Endometrial microvascular endothelial cells (primary cell): ENCODE measurements around the gene NEURL1. TPM values are rescaled to one million over a fixed set of nuclear protein-coding genes. Genes with fewer than 3 reads are reported as not detected.
"Not testable (repeated sequence)": the region's sequence is repeated elsewhere in the genome, so short reads cannot be mapped to it uniquely, and the experiment has no call there.

Experiments used
- in situ Hi-C: cut with HindIII; loops from 2 replicates; pipeline ENCODE4 v1.10.0; 2017; ENCODE audit warnings: low sequenced_read_pairs, low pct_unique_long_range_greater_than_20kb; ENCODE audit errors: inconsistent ontology term
- total RNA-seq: library from RNA; depleted of rRNA; stranded (reverse); fragments of >200 nt; gene quantifications from one replicate; pipeline ENCODE4 v1.2.3, GENCODE V29; 2015; ENCODE audit errors: inconsistent ontology term

NEURL1 gene
- total RNA-seq, 1 donor from 2014 or later = not detected

DNA sequence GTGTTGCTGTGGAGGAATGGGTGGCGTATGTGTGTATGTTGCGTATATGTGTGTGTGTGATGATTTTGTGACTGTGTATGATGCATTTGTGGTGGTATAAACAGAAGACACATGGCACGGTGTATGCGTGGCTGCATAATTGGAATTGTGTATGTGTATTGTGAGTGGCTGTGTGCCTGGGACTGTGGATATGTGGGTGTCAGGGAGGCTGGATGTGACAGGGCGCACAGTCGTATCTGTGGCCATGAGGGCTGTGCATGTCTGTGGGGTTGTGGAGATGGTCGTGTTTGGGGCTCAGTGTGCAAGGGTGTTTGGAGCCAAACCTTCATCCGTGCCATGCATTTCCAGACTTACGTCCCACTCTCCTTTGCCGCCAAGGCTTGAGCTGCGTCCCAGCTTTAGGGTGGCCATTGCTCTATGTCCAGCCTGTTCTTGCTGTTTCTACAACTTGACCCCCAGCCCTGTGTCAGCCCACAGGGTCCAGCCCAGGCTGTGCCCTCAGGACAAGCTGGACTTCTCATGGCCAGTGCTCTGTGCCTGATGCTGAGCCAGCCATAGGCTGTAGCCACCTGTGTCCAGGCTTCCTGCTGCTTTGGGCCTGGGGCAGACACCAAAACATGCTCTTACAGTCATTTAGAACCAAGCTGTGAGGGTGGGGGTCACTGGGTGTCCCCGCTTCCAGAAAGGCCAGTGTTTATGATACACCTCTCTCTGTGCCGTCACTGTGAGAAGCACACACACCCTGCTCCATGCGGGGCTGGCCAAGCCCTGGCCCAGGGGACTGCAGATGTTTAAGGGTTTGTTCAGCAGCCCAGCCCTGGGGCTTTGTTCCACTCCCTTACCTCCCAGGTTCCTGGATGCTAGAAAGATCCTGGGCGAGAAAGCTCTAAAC lies 127.6 kb downstream of the NEURL1 start:
- in situ Hi-C loops = no loop called here

DNA sequence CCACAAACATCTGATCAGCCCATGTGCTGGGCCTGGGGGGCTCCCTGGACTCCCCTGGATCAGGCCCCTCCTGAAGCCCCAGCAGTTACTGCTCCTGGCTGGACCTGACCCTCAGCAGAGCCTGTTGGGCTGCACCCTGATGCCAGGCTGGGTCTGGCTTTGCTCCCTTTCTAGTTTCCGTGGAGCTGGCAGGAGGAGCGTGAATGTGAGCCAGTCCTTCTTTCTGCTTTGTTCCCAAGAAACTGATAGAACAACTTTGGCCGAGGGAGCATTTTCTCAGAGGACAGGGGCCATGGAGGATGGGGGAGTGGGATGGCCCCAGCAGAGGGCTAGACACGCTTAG lies 128.2 kb downstream of the NEURL1 start:
- in situ Hi-C loops = no loop called here

DNA sequence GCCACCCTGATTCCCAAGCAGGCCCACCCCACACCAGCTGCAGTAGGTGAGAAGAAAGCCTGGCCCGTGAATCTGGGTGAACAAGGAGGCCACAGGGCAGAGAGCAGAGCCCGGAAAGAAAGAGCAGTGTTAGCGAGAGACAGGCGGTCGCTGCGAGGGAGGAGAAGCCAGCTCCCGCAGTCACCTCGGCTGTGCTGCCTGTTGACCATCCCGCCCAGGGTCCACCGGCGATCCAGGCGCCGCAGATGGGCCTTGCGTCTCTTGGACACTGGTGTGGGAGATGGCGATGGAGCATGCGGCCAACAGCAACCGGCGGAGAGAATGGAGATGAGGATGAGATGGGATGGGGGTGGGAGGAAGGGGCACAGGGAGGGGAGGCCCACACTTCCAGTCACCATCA lies 128.8 kb downstream of the NEURL1 start:
- in situ Hi-C loops = no loop called here

DNA sequence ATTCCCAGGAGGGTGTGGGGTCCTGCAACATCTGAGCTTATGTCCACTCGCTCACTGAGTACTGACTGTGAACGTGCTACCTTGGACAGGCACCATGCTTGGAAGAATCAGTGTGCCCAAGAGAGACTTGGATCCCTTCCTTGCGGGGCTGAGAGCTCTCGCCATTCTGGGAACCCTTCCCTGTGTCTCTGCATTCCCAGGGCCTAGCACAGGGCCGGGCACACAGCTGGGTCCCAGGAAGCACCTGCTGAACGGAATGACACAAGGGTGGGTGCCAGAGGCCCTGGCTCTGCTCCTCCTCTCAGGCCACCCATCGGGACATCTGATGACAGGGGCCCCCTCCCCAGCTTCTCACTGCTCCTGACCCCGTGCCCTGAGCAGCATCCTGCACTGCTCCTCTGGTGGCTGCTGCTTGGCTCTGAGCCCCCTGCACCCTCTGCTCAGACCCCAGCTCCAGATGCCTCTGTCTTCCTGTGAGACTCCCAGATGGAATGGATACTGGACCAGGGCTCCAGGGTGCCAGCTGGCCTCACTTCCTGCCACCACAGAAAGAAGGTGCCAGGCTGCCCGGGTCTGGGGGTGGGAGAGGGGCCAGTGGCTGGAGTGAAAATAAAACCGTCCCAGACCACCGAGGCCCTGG lies 129.6 kb downstream of the NEURL1 start:
- in situ Hi-C loops = no loop called here

DNA sequence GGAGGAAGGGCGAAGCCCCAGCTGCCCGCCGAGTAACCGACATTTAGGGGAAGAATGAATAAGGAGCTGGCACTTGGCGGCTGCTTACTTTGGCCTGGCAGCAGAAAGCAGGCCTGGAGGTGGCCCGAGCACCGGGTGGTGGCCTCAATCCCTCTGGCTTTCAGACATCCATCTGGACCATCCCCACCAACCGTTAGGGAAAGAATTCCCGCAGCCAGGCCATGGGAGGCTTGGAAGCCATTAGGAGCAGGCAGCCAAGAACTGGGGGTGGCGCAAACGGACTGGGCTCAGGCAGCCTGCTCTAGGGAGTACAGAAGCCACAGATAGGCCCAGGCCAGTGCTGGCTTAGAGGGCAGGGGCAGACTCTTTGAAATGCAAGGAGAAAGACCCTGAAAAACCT lies 132.7 kb downstream of the NEURL1 start:
- in situ Hi-C loops = no loop called here

DNA sequence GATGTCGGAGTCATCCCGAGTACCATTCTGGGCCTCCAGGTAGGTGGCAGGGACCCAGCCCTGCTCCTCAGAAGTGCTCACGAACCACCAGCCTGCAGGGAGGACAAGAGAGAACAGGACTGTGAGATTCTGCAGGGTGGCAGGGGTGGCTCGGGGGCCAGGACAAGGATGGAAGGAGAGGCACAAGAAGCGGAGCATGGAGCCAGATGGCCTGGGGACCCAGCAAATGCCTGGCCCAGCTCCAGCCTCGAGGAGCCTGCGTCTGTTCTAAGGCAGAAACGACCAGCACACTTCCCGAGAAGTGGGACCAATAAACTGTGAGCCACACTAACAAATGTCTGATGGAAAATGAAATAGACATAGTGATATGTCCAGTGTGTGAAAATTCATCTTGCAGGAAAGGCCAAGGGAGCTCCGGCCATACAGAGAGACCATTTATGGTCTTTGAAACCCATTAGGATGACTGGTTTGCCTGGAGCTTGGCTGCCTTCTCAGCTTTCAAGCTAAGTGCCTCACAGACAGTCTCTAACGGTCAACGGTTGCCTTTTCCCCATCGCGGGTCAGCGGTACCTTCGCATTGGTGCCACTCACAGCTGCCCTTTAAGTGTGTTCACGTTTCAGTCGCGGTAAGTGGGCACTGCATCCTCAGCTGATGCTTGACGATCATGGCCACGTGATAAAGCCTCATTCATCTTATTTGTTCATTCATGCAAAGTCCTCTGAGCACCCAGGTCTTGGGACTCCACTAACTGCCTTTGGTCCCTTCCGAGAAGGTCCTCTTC lies 133.8 kb downstream of the NEURL1 start:
- in situ Hi-C loops = no loop called here

DNA sequence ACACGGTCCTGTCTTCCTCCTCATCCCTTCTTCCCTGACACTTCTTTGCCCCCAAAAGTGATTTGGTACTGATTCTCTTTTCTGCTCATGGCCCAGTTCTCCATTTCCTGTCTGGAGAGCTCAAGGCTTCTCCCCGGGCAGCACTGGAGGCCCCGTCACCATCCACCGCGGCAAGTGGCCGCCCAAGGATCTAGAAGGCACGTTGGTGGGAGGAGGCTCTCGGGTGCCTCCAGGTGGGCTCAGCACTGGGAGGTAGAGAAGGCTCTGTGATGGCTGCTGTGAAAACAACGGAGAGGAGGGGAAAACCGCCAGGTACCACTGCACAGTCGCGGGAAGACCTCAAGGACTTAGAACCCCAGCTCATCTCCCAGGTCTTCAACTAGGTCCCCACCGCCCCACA lies 134.4 kb downstream of the NEURL1 start:
- in situ Hi-C loops = no loop called here

DNA sequence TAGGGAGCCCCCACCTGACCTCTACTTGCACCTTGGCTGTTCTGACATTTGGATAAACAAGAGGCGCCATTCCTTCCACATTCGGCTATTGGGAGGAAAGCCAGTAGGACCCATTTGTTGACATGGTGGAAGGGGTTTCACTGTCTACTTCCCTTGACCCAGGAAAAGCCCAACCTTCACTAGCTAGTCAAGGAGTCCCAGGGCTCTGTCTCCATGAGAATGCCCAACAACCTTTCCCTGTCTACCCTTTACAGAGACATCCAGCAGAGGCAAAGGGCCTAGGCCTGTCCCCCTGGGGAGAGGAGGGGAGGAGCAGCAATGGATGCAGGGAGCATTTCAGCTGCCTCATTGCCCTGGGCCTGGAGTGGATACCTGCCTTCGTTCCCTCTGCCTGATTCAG lies 136.1 kb downstream of the NEURL1 start:
- in situ Hi-C loops = no loop called here

DNA sequence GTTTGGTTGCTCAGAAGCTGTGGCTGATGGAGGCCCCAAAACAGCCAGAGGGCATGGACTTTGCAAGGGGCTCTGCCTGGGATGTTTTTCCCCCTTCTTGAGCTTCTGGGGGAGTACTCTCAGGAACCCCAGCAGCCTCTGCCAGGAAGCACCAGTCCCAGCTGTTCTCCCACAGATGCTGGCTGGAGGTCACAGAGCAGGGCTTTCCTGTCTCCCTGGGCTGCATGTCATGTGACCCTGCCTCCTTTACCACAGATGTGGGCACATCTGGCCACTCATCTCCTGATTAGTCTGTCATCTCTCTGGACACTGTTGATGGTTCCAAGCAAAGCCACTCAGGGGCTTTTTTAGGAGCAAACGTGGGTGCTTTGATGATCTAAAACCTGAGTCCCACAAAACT lies 136.7 kb downstream of the NEURL1 start:
- in situ Hi-C loops = no loop called here

DNA sequence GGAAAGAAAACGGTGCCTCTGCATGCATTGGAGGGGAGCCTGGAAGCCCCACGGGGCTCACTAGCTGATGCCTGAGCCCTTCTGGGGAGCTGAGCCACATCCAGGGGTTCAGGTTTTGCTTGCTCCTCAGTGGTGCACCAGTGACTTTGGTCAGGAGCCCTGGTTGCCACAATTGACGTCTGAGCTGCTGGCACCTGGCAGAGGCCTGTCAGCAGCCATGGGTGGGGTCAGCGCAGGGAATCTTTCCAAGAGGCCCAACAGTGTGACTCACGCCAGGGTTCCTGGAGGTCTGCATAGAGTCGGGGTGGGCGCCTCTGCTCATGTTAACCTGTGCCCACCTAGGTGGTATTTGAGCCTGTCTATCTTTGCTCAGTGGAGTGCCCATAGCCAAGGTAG lies 138.7 kb downstream of the NEURL1 start:
- in situ Hi-C loops = no loop called here

DNA sequence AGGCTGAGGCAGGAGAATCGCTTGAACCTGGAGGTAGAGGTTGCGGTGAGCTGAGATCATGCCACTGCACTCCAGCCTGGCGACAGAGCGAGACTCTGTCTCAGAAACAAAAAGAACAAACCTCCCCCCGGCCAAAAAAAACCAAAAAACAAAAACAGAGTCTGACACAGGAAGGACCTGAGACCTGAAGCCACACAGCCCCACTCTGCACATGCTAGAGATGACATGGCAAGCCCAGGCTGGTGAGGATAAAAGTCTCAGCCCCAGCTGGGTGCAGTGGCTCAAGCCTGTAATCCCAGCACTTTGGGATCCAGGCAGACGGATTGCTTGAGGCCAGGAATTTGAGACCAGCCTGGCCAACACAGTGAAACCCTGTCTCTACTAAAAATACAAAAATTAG lies 139.4 kb downstream of the NEURL1 start:
- in situ Hi-C loops = not testable (repeated sequence)

DNA sequence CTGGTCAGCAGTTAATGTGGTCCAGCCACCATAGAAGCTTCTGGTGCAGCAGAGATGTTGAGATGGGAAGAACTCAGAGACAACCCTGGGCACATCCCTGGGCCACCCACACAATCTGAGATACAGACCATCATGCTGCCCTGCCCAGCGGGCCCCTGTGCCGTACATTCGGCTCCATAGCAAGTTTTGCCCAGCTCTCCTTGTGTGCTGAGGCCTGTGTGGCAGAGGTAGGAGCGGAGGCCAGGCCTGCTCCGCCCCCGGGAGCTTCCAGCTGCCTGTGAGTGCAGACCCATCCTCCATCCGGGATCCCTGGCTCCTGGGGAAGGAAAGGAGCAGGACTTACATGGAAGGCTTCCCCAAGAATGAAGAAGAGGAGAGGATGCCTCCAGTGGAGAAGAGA lies 140.3 kb downstream of the NEURL1 start:
- in situ Hi-C loops = no loop called here

DNA sequence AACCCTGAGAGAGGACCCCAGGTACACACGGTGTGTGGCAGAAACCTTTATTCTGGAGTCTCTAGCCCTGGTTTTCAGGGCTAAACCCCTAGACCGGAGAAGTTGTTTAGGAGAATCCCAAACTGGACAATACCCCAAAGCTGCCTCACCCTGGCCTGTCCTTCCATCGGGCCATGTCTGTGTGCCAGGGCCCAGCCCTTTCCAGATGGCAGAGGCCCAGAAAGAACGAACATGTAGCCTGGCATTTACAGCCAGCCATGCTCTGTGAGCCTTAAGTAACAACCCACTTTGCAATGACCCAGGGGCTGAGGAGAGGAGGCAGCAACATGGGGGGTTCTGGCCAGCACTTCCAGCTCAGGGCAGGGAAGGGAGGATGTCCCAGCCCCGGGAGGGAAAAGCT lies 142.1 kb downstream of the NEURL1 start:
- in situ Hi-C loops = no loop called here

DNA sequence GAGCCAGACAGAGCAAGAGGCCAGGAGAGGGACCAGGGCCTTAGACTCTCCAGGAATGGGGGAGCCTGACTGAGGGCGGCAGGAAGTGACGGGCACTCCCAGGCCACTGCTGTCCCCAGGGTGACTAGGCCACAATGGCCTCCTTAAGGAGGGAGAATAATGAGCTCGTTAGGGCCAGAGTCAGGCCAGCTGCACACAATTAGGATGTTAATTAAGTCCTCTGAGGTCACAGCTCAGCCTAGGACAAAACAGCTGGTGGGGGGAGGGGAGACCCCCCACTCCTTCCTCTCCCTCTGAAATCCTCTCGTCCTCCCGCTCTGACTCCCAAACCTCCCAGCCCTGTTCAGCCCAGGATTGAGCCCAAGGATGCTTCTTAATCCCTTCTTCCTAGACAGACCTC lies 143.0 kb downstream of the NEURL1 start:
- in situ Hi-C loops = no loop called here

DNA sequence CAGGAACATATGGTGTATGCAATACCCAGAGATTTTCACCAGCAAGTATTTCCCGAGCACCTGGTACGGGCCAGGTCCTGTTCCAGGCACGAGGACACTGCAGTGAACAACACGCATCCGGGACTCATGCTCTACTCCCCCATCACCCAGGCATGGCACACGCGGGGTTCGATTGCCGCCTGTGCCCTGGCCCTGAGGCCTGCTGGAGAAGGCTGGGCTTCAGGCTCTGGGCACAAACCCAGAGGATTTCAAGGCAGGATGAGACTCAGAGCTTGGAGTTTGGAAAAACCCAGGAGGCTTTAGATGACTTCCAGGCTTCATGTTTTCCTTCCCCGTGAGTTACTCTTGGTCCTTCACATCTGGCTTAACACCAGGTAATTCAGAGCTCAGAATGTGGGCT lies 143.5 kb downstream of the NEURL1 start:
- in situ Hi-C loops = no loop called here

DNA sequence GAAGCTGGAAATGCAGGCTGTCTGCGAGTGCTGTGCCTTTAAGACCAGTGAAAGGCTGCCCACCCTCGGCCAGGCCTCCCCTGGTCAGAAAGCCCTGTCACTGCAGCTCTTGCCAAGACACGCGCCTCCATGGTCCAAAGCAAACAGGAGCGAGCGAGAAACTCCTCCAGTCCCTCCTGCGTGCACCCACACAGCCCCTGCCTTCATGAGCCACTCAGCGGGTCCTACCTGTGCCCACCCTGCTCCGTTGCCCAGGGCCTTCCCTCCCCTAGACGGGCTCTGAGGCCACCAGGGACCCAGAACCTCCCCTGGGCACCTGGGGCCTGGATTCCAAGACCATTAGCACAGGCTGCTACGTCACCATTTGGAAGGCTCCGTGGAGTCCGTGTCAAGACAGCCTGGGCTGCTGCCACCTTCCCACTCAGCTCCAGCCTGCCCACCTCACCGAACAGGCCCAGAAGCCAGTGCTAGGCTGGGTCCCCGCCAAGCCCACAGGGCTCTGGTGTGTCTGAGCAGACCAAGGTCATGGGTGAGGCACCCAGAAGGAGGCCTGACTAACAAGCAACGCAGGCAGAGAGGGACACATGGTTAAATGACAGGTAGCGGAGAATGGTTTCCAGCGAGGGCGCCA lies 144.5 kb downstream of the NEURL1 start:
- in situ Hi-C loops = no loop called here

DNA sequence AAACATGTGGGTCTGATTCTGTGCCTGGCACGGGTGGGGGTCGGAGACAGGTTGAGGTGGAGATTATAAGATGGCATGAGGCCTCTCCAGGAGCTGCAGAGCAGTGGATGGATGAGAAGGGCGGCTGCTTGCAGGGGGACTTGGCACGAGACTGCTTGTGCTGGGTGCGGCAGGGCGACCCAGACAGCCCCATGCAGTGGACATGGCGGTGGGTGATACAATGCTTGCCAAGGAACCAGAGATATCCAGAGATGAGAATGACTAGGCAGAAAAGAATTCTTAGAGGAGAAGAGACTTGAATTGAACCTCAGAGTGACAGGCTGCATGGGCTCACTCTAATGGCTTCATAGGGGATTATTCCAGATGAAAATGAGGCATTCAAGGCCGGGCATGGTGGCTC lies 145.4 kb downstream of the NEURL1 start:
- in situ Hi-C loops = no loop called here

DNA sequence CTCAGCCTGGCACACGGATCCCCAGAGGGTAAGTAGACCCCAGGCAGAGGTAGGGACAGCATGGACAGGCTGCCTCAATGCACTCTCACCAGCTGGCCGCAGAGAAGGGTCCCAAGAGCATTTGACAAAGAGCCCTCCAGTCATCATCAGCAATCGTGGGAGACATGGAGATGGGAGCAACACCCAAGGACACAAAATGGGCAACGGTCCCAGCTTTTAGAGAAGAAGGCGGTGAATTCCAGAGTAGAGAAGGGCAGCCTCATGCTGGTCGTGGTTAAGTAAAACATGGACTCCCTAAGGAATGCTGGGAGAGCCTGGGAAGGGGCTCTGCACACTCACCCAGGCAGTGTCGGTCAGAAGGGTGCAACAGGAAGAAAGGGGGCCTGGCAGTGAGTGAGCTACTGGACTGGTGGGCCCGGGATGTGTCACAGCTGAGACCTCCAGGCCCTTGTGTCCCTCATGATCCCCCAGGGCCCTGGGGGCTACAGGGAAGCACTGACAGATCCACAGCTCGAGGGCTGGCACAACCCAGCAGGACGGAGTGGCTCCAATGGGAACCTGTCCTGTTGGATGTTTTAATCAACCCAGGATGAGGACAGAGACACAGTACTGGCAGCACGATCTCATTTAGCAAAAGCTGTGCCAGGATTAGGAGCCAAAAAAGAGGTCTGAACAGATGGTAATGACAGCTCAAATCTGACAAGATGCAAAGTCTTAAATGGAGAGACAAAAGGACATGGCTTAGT lies 147.1 kb downstream of the NEURL1 start:
- in situ Hi-C loops = no loop called here

DNA sequence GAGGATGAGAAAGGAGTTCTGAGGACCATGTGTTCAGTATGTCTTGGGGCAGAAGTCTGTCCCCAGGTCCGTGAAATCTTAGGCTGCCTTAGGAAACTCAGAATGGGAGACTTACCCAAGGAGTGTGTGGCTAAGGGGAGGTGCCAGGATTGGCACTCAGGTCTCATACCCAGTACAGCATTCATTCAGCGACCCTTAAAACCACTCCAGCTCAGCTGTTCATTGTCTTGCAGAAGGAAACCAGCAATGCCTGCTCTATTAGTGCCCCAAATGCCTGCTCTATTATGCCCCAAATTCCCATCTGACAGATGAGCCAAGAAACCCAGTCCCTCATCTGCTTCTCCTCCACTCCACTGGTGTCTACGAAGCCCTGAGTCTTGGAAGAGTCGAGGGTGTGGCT lies 147.8 kb downstream of the NEURL1 start:
- in situ Hi-C loops = no loop called here
